HUDEP-2 (cell line): ENCODE results near the gene WWC1.

Experiments
- DNase-seq, 76 experiments: peaks; one replicate each; lab custom pipeline; 2025; ENCODE audit not compliant: unreplicated experiment in 76 of 76; lab: John Stamatoyannopoulos, UW

WWC1 gene

DNA sequence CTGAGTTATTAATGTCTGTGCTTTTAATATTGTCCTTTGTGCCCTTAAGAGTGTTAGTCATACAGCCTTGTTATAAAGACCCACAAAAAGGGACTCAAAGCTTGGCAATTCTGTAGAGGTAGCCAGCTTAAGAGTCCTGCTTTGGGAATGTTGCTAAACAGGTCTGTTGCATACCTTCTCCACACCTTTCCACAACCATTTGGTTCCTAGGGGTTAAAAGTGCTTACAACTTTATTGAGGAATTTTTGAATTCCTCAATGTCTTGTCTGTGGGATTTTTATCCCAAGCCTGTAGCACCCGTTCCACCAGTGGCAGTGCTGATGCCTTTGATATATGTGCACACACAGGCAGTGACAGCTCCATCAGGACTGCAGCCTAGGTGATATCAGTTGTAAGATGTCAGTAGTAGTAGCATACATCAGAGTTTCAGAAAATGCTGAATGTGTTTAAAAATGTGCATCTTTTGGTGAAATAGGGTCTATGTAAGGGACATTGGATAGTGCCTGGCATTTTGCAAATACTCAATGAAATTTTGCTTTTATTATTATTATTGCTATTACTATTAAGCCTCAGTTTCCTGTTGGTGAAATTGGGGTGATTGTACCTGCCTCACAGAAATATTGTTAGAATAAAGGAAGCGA lies 68.5 kb downstream of the WWC1 start:
- no peak for DNase-seq

DNA sequence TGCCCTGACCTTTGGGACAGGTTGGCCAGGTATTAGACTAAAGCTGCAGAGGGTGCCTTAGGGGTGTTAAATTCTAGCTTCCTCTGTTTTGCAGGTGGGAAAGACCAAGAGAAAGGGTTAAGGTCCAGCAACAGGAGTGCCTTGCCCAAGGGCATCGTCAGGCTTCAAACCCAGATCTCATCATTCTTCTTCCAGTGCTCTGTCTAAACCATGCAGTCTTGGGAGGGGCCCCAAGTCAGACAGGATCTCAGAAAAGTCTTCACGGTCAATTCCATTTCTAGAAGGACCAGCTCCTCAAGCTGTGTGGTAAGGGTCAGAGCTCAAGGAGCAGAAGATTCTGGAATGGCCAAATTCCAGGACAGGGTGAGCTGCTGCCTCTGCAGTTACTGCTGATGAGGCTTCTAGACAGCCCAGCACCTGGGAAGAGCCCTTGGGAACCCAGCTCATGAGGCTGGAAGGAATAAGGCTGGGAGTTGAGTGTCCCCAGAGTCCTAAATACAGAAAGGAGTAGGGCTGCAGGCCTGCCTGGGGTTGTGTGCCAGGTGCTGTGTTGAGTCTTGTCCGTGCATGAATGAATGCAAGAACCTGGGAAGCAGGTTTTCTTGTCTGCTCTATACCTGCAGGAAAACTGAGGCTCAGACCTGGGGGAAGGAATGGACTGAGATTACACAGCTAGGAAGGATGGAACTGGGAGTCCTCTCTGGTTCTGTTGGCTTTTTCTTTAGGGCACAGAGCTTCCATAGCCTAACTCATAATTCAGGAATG lies 69.3 kb downstream of the WWC1 start:
- no peak for DNase-seq

DNA sequence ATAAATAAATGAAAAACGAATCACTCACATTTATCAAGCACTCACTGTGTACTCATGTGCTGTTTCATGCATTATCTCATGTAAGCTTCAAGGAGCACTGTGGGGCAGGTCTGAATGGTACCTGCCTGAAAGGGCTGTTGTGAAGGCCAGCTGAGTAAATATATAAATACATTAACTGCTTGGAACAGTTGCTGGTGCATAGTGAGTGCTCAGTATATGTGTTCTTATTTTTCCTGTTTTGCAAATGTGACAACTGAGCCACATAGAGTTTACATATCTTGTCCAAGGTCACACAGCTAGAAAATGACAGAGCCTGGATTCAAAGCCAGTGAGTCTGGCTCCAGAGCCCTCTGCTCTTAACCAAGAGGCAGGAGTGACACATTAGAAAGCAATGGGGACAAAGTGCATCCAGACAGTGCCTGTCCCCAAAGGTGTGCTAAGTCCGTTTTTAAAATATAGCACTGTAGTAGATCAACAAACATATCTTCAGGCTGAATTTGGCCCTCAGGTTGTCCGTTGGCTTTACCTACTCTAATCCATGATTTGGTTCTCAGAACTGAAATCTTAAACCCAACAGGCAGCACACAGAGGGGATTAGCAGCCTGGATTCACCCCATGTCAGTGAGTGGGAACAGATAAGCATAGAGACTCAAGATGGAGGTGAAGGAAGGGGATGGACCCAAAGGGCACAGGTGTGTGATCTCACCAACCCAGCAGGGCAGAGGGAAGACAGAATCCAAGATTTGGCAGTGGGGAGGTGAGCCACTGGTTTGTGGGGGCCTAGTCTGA lies 70.8 kb downstream of the WWC1 start:
- DNase-seq: no peak

DNA sequence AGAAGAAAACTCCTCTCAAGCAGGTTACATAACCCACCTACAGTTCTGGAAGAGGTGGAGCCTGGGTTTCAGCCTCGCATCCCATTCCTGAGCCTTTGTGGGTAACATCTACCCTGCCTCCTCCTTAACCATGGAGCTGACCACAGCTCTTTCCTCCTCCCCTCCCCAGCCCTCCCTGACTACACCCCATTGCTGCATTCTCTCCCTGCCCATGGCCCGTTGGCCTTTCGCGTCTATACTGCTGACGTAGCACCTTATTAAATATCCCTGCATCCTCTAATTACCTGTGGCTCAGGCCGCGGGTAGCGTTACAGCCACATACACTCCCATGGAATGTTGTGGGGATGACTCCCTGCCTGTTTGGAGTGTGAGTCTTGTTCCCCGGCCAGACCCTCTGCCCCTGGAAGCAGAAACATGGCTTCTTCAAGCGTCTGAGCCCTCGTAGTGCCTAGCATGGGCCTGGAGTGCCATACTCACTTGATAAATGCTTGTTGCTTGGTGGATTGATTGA lies 72.8 kb downstream of the WWC1 start:
- DNase-seq: no peak

DNA sequence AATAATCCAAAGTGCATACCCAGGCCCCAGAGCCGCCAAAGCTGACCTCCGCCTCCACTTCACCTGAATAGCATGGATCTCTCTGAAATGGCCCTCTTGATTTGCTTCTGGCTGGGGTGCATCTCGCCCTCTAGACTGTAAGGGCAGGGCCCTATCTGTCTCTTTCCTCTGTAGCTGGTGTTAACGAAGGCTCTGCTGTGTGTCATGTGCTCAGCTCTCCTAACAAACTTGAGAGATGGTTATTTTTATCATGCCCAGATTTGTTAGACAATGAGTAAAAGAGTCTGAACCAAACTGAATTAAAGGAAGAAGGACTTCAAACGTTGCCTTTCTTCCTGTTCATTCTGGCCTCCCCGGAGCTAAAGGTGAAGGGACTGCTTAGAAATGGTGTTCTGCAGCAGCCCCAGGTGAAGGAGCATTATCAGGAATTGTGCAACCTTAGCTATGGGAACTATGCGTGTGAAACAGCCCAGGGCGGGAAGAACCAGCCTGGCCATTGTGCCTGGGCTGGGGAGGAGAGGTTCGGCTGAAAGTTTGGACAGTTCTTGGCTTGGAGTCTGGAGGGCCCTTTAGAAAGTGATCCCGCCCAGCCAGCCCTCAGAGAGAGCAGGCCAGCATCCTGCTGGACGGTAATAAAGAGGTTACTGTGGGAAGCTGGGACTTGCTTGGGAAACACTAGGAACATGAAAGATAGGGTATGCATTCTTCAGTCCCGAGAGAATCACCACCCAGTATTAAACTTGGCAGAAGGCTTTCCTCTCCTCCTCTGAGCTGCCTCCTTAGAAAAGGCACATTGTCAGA lies 73.5 kb downstream of the WWC1 start:
- DNase-seq: no peak

DNA sequence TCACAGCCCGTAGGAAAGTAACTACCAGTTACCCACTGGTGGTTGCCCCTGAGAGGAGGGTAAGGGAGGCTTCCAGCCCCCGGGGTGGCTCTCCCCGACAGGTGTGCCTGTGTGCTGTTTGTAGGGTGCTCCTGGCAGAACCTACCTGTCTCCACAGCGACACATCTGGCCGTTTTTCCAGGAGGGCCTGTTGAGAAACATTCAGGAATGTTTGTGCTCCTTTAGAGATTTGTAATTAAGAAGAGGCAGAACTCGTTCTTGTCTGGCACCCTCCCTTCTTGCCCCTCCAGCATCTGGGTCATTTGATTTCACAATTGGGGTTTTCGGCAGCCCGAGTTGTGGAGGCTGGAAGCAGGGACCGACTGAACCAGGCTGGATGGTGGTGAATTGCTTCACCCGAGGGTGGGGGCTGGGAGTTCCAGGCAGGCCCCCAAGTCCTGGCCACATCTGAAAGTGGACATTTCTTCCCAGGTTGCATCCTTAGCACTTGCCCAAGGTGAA lies 74.2 kb downstream of the WWC1 start:
- no peak for DNase-seq

DNA sequence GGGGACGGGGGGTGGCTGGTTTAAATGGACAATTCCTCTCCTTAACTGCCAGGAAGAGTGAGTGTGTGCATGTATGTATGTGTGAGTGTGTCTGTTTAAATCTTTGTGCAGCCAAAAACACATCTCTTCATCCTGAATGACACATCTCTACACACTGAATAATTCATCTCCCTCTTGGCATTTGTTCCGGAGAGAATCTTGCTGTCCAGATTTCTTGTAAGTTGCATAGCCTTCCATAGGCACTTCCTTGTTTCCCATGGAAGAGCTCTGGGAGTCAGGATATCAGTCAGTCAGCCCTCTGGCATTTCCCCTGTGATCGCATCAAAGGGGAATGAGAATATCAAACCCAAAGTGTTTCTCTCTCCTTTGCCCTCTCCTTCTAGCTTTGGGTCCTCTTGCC lies 74.7 kb downstream of the WWC1 start:
- DNase-seq: no peak

DNA sequence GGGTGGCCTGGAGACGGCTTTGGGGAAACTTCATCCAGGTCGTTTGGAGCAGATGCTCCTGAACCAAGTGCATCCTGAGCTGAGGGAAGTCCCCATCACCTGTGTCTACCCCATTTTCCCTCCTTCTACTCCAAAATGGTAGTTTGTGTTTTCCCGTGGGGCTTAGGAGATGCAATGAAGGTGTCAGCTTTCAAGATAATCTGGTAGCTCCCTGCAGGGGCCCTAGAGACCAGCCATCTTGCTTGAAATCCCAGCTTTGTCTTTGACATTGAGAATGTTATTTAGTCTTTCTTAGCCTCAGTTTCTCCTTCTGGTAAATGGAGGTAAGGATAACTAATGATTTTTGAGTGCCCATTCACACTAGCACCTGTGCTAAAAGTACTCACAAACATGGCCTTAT lies 77.4 kb downstream of the WWC1 start:
- DNase-seq: no peak

DNA sequence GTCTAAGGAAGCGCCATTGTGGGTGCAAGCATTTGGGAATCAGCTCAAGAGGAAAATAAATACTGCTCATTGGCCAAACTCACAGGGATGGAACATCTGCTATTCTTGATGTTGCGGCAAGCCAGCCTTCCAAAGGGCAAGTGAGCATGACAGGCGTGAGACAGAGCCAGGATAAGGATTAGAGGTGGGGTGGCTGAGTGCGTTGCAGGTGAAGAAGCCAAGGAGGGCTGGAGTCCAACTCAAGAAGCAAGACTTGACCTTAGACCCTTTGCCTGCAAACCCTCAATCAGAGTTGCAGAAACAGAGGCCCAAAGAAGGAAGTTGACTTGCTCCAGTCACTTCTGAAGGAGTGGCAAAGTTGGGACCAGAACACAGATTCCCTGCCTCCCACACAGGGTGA lies 79.4 kb downstream of the WWC1 start:
- no peak for DNase-seq

DNA sequence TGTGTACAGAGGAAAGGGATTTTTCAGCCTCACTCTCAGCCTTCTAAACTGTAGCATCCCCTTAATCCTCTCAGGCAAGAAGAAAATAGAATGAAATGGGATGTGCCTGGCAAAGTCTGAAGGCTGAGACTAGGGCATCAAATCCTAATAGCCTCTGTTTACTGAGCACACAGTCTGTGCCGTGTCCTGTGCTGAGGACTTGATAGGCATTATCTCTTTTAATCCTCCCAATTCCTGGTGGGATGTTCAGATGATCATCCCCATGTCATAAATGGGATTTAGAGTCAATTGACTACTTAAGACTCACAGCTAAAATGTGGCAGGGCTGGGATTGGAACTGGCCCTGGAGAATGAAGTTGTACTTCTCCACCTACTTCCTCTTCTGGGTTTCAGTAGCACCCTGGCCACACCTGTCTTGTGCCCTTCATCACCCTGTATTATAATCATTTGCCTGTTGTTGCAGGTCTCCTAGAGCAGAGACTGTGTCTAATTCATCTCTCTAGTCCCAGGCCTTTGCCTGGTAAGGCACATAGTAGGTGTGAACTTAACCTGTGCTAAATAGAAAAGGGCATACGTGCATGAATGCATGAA lies 81.0 kb downstream of the WWC1 start:
- no peak for DNase-seq

DNA sequence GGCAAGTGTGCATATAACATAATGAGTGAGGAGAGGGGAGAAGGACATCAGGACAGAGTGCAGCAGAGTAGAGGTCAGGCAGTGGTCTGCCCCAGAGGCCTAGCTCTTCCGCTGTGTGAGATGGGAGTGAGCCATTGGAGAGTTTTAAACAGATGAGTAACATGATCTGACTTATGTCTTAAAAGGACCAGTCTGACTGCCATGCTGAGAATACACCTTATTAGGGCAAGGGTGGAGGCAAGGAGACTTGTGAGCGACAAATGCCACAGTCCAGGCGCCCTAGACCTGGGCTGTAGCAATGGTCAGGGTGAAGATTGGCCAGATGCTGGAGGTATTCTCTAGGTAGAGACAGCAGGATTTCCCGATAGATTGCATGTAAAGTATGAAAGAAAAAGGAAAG lies 83.1 kb downstream of the WWC1 start:
- DNase-seq: no peak

DNA sequence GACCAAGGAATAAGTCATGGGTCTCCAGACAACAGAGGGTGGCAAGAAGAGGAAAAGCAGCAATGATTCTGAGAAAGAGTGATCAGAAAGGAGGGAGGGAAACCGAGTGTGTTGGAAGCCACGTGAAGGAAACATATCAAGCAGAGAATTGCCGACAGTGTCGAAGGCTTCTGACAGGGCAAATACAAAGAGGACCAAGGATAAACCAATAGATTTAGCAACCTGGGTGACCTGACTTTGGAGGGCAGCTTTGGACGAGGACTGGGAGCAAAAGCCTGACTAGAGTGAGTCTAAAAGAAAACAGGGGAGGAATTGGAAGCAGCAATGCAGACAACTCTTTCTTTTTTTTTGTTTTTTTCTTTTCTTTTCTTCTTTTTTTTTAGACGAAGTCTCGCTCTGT lies 83.8 kb downstream of the WWC1 start:
- DNase-seq: no peak

DNA sequence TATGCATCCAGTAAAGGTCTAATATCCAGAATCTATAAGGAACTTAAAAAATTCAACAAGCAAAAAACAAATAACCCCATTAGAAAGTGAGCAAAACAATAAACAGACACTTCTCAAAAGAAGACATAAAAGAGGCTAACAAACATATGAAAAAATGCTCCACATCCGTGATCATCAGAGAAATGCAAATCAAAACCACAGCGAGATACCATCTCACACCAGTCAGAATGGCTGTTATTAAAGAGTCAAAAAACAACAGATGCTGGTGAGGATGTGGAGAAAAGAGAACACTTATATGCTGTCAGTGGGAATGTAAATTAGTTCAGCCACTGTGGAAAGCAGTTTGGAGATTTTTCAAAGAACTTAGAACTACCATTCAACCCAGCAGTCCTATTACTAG lies 86.1 kb downstream of the WWC1 start:
- no peak for DNase-seq

DNA sequence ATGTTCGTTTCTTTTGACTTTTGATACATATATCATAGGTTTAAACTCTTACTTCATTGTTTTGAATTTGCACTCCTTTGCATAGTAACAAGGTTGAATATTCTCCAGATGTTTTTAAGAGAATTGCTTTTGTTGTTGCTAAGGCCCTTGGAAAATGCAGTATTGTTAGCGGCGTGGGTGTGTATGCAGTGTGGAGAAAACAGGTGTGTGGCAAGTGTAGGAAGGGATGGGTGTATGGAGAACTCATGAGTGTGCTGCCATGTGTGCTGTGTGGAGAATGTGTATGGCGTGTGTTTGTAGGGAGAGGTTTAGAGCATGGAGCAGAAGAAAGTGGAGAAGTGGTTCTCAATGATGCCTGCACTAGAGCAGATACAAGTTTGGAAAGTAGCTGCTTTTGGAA lies 87.3 kb downstream of the WWC1 start:
- DNase-seq: no peak

DNA sequence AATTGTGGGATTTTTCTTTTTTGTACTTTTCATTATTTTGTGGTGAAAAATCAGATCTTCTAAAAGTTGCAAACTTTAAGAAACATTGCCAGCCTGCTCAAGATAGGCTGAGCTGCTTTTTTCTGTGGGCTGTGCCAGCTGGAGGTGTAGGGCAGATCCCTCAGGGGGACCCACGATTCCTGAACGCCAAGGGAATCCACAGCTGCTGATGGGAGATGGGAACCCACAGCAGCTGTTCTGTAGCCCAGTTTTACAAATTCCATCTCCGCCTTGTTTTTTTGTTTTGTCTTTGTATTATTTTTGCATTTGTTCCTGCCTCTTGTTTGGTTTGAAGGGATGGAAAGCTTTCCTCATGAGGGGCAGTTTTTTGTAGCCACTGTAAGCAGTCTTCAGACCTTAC lies 91.0 kb downstream of the WWC1 start:
- no peak for DNase-seq

DNA sequence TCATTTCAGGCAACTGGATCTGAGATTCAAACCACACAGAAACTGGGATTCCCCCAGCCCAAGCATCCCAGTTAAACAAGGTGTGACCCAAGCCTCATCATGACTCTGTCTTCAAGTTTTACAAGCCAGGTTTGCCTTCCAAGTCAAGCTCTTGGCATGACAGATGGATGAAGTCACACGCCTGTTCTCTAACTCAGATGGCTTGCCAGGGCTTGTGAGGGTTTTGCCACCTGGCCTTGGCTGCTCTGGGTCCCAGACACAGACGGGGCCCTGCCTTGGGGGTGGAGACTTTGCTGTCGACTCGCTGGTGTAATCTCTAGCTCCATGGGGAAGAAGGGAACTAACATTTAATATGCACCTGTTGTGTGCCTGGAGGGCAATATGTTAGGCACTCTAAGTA lies 99.0 kb downstream of the WWC1 start:
- DNase-seq: no peak

DNA sequence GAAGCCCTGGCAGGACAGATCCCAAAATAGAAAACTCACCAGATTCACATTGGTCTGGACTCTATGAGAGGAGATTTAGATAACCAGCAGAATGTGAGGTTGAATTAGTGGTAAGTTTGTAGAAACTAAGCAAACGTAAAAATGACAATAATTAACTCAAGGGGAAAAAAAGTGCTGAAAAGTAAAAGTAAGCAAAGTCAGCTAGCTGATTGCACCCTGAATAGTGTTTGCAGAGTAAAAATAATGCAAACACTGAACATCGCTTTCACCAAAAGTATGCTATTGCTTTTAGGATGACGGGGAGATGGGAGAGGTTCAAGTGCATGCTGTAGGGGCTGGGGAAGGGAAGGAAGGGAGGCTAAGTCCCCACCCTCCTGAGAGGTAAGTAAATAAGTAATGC lies 102.3 kb downstream of the WWC1 start:
- DNase-seq: no peak

DNA sequence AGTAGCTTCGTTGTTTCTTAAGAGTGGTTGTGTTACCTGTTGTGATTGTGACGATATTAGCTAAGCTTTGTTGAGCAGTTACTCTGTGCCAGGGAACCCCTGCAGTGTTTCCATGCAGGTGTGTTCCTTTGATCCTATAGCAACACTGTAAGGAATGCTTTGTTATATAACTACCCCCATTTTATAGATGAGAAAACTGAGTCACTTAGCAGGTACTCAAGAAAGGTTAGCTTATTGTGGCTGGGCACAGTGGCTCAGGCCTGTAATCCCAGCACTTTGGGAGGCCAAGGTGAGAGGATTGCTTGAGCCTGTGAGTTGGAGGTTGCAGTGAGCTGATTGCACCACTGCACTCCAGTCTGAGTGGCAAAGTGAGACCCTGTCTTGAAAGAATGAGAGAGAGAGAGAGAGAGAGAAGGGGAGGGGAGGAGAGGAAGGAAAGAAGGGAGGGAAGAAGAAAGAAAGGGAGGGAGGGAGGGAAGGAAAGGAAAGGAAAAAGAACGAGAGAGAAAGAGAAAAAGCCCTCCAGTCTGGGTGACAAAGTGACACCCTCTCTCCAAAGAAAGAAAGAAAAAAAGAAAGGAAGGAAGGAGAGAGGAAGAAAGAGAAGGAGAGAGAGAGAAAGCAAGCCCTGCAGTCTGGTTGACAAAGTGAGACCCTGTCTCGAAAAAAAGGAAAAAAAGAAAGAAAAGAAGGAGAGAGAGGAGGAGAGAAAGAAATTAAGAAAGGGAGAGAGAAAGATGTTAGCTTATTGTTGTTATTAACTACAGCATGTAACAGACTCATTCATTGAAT lies 109.2 kb downstream of the WWC1 start:
- DNase-seq: no peak

DNA sequence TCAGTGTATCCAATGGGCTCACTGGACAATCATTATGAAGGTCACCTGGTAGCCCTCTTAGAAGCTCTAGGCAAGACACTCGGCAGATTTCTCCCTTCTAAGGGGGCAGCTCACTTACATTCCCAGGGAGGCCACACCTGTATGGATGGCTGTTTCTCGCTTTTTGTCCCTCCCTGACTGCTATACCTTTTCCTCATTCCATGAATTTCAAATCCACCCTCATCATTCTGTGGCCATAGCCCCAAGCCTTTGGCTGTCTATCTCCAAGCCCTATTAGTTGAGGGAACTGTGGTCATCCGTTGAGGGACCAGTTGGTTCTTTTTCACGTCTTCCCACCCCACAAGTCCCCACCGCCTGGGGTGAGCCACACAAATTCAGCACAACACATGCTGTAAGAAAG lies 109.8 kb downstream of the WWC1 start:
- DNase-seq: no peak

DNA sequence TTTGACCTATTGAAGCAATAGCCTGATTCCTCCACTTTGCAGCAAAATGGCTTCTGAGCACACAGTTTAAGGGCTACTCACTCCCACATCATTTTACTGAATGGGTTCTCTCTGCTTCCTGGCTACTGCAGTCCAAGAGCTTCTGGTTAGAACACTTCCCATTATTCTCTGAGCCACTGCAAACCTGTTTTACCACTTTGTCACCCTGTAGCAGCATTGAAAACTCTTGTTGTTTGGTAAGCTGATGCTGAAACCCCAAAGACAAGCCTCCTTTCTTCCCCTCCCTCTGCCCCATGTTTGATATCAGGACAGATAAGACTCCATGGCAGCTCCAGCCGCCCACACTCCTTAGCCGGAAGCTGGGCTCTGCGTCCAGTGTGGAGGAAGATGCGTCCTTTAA lies 110.4 kb downstream of the WWC1 start:
- no peak for DNase-seq
